Fibroblast of lung (primary cell): Measurements from ENCODE around the gene KIF5A. TPM values are rescaled to one million over a fixed set of nuclear protein-coding genes. Genes with fewer than 3 reads are reported as not detected.

ENCODE experiments used
- DNase-seq, 2 donors: peaks; one replicate each; pipeline versions ENCODE4 v3.0.0 to v3.0.0-alpha.2; 2010; ENCODE audit warnings: low read depth in 2 of 2
- H2AFZ ChIP-seq: 2 replicates; pipeline ENCODE4 v1.5.1; 2012; ENCODE audit warnings: low read length, control low read depth, inconsistent platforms
- H3K27ac ChIP-seq: 2 replicates; pipeline ENCODE4 v1.5.1; 2011; ENCODE audit warnings: low read length, control low read depth; ENCODE audit not compliant: insufficient read depth
- H3K27me3 ChIP-seq: 2 replicates; pipeline ENCODE4 v1.5.1; 2011; ENCODE audit warnings: mild to moderate bottlenecking, low read length; ENCODE audit not compliant: control insufficient read depth, insufficient read depth
- H3K36me3 ChIP-seq: 2 replicates; pipeline ENCODE4 v1.5.1; 2011; ENCODE audit warnings: low read length; ENCODE audit not compliant: control insufficient read depth, insufficient read depth
- H3K4me1 ChIP-seq: 2 replicates; pipeline ENCODE4 v1.5.1; 2011; ENCODE audit warnings: low read length; ENCODE audit not compliant: control insufficient read depth, insufficient read depth; ENCODE audit errors: extremely low read depth
- H3K4me2 ChIP-seq: 2 replicates; pipeline ENCODE4 v1.5.1; 2011; ENCODE audit warnings: low read length, control low read depth; ENCODE audit not compliant: insufficient read depth; ENCODE audit errors: extremely low read depth
- H3K4me3 ChIP-seq, 4 experiments: fragments of 200-600 bp in 1 of 4; sonication (generic) in 1 of 4; replicated peaks in 1 of 4; 2 replicates each; pipeline ENCODE4 v1.5.1; 2011 to 2016; ENCODE audit warnings: low read length in 4 of 4, low read depth in 3 of 4, mild to moderate bottlenecking in 3 of 4, control low read depth in 2 of 4, inconsistent platforms in 1 of 4, mixed read lengths in 1 of 4; ENCODE audit not compliant: insufficient read depth in 1 of 4; ENCODE audit errors: control extremely low read depth in 1 of 4
- H3K79me2 ChIP-seq: 2 replicates; pipeline ENCODE4 v1.5.1; 2012; ENCODE audit warnings: mild to moderate bottlenecking, low read length, inconsistent platforms; ENCODE audit not compliant: control insufficient read depth, insufficient read depth
- H3K9ac ChIP-seq: 2 replicates; pipeline ENCODE4 v1.5.1; 2011; ENCODE audit warnings: mild to moderate bottlenecking, low read length, control low read depth; ENCODE audit not compliant: insufficient read depth
- H3K9me3 ChIP-seq: 2 replicates; pipeline ENCODE4 v1.5.1; 2012; ENCODE audit warnings: low read depth, low read length; ENCODE audit not compliant: control insufficient read depth, insufficient read depth
- H4K20me1 ChIP-seq: 2 replicates; pipeline ENCODE4 v1.5.1; 2011; ENCODE audit warnings: low read length; ENCODE audit not compliant: control insufficient read depth, insufficient read depth; ENCODE audit errors: extremely low read depth
- CTCF ChIP-seq, 2 donors: IDR thresholded peaks in 1 of 2; conservative IDR thresholded peaks in 1 of 2; 1 replicate in 1 of 2; 2 replicates in 1 of 2; pipeline ENCODE4 v1.5.1; 2011 to 2012; ENCODE audit warnings: low read length in 2 of 2, control low read depth in 1 of 2, inconsistent platforms in 1 of 2, low read depth in 1 of 2, mild to moderate bottlenecking in 1 of 2
- EZH2 ChIP-seq: IDR thresholded peaks from 2 replicates; pipeline ENCODE4 v1.5.1; 2012; ENCODE audit warnings: low read length, control low read depth, mild to moderate bottlenecking; ENCODE audit errors: missing control alignments
- polyA plus RNA-seq, 2 donors: library from polyadenylated mRNA; depleted of rRNA in 1 of 2; stranded (reverse) in 1 of 2; unstranded in 1 of 2; fragments of >200 nt; gene quantifications; 2 replicates each; pipeline ENCODE4 v1.2.1, GENCODE V29; 2011 to 2012; ENCODE audit warnings: missing spikeins in 1 of 2
- total RNA-seq: library from RNA; depleted of rRNA; stranded (reverse); fragments of >200 nt; gene quantifications from 2 replicates; pipeline ENCODE4 v1.2.1, GENCODE V29; 2014

KIF5A gene
- total and polyA plus RNA-seq, 2 donors (not counting 1 experiment from before 2014, with no cell fraction given): 0.53 to 1.3 TPM

GRCh38 chr12:57554453-57554852 is 4.6 kb downstream of the KIF5A start:
- Histone ChIP-seq H3K4me1 (peaks cover 4% of the 10 kb centered on the region), H2AFZ (no peak overlapping the region), H3K4me3 (no peak overlapping the region), H3K27ac (no peak overlapping the region), H3K9ac (no peak overlapping the region), H4K20me1 (no peaks in the 10 kb centered on the region), H3K9me3 (no peaks in the 10 kb centered on the region), H3K27me3 (peaks cover 10% of the 10 kb centered on the region), H3K36me3 (no peaks in the 10 kb centered on the region), H3K4me2 (no peak overlapping the region), H3K79me2 (no peaks in the 10 kb centered on the region)
- TF ChIP-seq CTCF (conservative IDR thresholded peaks at IDR 0.05 in 1 of 2, IDR thresholded peaks at IDR 0.05 in 1 of 2; ENCODE audit: low read depth in 1 of 2, low read length in 2 of 2) (no peak), EZH2 (no peak)
- DNase-seq: no peak

- no peak overlapping the region for H3K4me3 ChIP-seq
- DNase-seq: no peak
- peaks cover 3% of the 10 kb centered on the region for H3K4me1 ChIP-seq
- H3K27ac ChIP-seq: no peak overlapping the region
- no peaks in the 10 kb centered on the region for H4K20me1 ChIP-seq
- no peaks in the 10 kb centered on the region for H3K79me2 ChIP-seq
- no peaks in the 10 kb centered on the region for H3K9me3 ChIP-seq
- TF ChIP-seq EZH2 (no peak), CTCF (conservative IDR thresholded peaks at IDR 0.05 in 1 of 2, IDR thresholded peaks at IDR 0.05 in 1 of 2; ENCODE audit: low read depth in 1 of 2, low read length in 2 of 2) (no peak)
- H3K4me2 ChIP-seq: no peak overlapping the region
- H3K36me3 ChIP-seq: no peaks in the 10 kb centered on the region
- H3K27me3 ChIP-seq: peaks cover 10% of the 10 kb centered on the region
- no peak overlapping the region for H2AFZ ChIP-seq
- H3K9ac ChIP-seq: no peak overlapping the region
These were observed 5.1 kb downstream of the KIF5A start for GRCh38 chr12:57554897-57555296.

GRCh38 chr12:57558864-57559263 is 9.0 kb downstream of the KIF5A start:
- H3K79me2 ChIP-seq: no peaks in the 10 kb centered on the region
- no peak overlapping the region for H3K27ac ChIP-seq
- no peak overlapping the region for H3K9ac ChIP-seq
- H3K36me3 ChIP-seq: no peaks in the 10 kb centered on the region
- H2AFZ ChIP-seq: no peak overlapping the region
- no peaks in the 10 kb centered on the region for H3K4me1 ChIP-seq
- no peaks in the 10 kb centered on the region for H4K20me1 ChIP-seq
- no peaks in the 10 kb centered on the region for H3K9me3 ChIP-seq
- no peak for DNase-seq
- no peak overlapping the region for H3K4me2 ChIP-seq
- no peak overlapping the region for H3K4me3 ChIP-seq
- H3K27me3 ChIP-seq: no peaks in the 10 kb centered on the region
- TF ChIP-seq CTCF (conservative IDR thresholded peaks at IDR 0.05 in 1 of 2, IDR thresholded peaks at IDR 0.05 in 1 of 2; ENCODE audit: low read depth in 1 of 2, low read length in 2 of 2) (no peak), EZH2 (no peak)
